HG02870 (cell line): ENCODE measurements around the gene ADAMTS1.

Source experiments
- ATAC-seq: cut with Tn5 transposase; IDR thresholded peaks from one replicate; pipeline ENCODE4 v1.9.1; 2021; ENCODE audit warnings: mild to moderate bottlenecking, moderate library complexity; ENCODE audit not compliant: unreplicated experiment

ADAMTS1 gene

DNA sequence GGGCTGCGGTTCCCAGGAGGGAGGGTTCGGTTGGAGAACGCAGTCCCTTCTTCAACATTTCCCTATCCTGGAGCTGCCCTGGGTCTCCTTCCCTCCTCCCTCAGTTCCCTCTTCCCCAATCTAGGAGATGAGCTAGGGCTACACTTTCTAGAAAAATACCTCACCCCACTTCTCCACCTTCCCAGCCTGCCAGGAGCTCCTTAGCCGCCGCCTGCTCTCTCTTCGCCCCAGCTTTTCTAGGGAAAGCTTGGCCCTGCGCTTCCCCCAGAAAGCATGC, 488 bp upstream of the ADAMTS1 start:
- ATAC-seq = no peak

DNA sequence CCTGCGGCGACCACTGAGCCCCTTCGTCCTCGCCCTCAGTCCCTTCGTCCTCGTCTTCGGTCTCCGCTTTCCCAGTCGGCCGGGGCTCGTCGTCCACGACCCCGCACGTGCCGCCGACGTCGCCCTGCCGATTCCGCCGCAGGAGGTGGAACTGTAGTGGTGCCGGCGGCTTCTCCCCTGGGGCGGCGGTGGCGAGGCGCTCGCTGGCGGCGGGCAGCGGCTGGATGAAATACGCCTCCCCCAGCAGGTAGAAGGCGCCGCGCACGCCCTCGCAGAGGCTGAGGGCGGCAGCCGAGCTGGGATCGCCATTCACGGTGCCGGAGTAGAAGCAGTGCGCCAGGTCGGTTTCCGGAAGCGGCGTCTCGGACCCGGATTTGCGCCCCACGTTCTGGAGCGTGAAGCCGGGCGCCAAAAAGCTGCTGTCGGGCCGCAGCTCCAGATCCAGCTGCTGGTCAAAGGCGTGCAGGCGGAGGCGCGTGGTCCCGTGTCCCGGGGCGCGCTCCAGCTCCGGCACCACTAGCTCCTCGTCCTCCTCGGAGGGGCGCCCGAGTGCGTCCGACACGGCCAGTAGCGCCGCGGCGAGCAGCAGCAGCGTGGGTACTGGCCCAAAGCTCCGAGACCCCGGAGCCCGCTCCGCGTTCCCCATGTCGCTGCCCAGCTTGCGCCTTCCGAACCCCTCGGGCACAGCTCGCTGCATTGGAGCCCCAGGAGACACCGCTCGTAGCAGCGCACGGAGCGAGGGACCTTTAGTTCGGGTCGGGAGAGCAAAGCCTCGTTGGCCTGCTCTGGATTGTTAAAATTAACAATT, 747 bp downstream of the ADAMTS1 start:
- ATAC-seq = no peak

DNA sequence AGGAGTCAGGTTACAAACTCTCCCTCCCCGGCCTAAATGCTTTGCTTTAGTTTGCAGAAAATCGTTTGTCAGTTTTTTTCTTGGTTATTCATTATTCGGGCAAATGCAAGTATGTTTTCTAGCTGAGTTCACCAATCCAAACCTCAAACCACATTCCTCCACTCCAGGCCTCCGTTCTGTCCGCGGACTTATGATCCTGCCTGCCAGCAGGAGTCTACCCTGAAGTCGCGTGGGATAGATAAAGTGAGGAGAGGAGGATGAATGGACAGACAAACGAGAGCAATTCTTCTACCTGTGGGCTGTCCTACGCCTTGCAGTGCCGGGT, 1.3 kb downstream of the ADAMTS1 start:
- ATAC-seq = no peak

DNA sequence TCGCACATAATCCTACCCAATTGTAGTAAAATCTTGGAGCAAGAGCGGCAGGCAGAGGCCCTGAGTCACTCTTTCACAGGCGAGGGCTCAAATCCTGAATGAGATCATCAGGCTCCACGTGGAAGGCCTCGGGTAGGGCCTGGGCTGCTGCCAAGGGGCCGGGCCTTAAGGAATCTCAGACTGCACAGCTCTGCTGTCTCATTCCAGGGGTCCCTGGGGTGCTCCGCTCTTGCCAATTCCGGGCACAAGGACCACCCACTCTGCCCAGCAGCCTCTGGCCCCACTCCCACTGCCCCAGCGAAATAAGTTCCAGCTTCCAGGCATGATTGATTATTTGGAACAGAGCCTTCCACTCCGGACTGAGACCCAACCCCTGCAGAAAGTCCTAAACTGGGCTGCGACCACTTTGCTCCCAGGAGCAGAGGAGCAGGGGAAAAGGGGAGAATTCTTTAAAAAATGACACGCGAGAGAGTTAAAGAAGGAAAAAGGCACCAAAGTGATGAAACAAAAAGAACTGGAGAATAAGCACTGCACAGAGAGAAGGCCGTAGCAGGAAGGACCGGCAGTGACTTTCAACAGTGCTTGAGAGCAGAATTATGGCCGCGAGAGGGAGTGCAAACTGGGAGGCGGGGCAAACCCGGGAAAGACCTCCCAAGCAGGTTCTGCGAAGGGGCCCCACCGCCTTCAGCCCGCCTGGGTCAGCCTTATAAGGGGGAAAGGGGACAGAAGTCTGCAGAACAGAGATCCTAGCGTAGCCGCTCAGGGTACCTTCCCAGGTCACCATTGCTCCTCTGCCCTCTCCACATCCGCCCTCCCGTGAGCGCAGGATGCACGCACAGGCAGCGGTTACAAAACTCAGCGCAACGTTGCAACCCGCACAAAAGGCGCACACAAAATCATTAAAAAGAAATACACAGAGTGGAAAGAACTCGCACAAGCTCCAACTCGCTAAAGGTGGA, 2.0 kb downstream of the ADAMTS1 start:
- no peak for ATAC-seq

DNA sequence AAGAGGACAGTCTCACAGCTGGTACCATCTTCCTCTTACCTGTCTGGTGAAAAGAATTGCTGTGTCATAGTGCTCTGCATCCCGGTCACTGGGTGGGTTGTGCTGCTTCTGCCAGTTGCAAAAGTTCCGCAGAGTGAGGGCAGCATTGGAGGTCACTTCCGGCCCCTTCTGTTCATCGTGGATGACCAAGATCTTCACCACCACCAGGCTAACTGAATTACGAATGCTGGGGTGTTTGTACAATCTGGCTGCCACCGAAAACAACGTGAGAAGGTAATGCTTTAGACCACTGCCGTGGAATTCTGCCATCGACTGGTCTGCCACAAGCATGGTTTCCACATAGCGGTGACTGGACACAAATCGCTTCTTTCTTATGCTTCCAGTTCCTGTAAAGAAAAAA, 2.9 kb downstream of the ADAMTS1 start:
- no peak for ATAC-seq

DNA sequence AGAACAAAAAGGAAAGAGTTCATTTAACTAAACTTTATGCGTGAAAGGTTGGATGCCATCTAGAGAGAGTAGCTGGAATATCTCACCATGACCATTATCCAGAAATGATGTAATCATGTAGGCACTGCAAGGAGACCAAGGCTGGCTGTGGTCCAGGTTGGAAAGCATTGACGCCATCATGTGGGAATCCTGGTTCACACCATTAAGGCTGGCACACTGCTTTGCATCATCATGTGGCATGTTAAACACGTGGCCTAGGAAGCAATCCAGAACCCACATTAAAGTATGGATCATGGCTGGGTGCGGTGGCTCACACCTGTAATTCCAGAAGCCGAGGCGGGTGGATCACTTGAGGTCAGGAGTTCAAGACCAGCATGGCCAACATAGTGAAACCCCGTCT, 4.3 kb downstream of the ADAMTS1 start:
- no peak for ATAC-seq

DNA sequence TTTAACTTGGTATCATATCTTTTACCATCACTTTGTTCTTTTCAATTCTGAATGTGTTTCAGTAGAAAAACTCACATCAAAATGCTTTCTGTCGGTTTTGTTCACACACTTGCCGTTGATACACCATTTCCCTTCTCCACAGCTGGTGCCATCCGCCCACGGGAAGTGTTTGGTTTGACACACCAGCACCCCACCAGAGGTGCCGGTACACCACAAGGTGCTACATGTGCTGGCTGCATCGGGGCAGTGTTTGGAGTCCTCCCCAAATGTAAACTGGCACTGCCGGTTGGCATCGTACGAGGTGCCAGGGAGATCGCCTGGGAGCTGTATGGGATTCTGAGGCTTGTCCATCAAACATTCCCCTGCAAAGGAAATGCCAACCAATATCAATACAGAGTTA, 5.0 kb downstream of the ADAMTS1 start:
- ATAC-seq = no peak

DNA sequence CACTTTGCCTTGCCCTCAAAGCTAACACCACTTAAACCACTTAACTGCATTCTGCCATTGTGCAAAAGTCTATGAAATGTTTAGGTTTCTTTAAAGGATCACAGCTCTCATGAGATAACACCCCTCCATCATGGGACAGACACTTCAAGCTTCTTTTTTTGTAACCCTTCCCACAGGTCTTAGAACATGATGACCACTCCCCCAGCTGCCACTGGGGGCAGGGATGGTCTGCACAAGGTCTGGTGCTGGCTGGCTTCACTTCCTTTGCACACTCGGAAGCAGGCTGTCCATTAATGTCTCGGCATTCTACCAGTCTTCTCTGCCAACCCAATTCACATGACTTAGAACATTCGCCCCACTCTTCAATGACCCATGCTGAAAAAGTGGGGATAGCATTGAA, 7.7 kb downstream of the ADAMTS1 start:
- no peak for ATAC-seq

DNA sequence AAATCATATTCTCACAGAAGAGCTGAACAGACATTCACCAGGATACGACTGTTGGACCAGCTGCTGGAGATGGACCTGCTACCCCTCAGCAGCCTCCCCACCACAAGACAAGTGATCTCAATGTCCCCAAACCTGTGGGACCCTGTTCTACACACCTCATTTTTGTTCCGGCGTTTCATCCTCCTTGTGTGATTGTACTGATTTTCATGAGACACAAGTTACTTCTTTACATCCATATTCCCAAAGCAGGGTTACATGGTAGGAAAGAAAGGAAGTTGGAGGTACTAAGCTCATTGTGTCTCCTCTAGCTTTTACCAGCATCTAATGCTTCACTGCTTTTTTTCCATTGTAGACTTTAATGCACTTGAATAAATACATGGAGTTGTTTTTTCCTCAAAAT, 8.7 kb downstream of the ADAMTS1 start:
- ATAC-seq = no peak

DNA sequence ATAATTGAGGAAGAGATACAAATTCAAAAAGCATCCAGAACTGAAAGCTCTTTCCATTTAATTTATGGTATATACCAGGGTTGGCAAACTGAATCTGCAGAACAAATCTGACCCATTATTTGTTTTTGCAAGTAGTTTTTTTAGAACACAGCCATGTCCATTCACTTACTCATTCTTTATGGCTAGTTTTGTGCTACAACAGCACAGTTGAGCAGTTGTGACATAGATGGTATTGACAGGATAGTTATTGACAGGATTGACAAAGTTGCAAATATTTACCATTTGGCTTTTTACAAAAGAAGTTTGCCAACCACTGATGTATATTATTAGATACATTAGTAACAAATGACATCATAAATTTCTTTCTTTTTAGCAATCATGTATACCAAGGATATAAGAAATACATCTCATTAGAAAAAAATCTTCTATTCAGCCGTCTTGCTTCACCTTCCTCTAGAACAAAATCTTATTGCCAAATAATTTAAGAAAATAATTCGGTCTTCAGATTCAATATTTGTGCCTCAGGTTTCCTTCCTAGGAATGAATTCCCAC, 9.4 kb downstream of the ADAMTS1 start:
- ATAC-seq = no peak

DNA sequence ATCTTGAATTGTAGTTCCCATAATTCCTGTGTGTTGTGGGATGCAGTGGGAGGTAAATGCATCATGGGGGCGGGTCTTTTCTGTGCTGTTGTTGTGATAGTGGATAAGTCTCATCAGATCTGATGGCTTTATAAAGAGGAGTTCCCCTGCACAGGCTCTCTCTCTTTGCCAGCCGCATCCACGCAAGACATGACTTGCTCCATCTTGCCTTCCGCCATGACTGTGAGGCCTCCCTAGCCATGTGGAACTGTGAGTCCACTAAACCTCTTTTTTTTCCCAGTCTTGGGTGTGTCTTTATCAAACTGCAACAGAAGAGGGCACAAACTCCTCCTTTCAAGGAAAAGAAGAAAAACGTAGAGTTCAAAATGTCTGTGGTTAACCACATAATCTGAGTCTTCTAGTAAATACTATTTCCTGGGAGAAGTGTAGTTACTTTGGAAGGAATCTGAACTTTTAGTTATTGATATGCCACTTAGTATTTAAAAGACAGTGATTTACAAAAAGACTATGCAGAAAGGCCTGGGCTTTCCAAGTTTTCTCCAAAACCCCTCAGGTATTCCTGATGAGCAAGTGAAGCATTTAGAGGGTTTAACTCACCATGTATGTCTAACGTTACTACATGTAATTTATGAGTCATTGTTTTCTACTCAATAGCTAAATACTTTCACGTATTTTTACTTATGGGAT, 10.0 kb downstream of the ADAMTS1 start:
- no peak for ATAC-seq

DNA sequence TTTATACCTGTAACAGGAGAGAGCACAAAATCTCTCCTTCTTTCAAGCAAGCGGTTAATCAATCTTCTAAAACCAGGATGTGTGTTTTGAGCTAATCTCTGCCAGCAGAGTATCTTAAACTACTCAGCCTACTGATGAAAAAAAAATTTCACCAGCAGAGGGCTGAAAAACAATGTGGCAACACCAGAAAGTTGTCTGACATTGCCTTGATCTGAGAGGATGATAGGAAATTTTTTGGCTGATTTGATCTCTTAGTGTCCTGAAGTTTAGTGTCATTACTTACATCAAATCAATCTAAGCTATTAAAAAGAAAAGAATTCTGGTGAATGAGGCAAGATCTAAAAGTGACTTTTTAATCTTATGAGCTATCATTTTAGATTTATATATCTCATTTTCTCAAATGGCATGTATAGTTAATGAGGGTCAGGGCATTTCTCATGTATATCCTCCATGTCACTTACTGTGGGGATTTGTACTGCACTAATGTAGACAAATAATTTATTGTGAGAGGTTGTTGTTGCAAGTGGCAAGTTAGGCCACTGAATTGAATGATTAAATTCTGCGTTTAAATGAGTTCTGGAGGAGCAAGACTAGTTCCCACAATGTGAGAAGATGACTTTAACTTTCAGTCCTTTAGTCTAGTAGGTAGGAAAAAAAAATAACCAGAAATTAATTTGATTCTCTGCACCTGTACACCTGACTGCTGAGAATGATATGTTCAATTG, 10.9 kb downstream of the ADAMTS1 start:
- ATAC-seq = no peak

DNA sequence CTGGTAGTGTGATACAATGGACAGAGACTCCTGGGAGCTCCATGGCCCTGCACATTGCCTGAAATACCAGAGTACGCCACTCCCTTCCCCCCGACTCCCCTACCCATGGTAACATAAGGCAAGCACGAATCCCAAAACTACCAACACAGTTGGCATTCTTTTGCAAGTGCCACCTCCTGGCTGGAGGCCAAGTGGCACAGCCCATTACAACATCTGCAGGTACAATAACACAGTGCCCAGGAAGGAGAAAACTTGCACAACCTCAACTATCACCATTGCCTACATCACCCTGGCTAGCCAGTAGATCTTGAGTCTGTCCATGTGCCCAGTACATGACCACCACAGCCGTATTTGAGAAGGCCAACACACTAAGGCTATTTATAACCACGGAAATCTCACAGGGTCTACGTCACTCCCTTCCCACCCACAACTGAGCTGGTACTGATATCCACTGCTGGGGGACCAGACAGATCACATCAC, 11.7 kb downstream of the ADAMTS1 start:
- no peak for ATAC-seq

DNA sequence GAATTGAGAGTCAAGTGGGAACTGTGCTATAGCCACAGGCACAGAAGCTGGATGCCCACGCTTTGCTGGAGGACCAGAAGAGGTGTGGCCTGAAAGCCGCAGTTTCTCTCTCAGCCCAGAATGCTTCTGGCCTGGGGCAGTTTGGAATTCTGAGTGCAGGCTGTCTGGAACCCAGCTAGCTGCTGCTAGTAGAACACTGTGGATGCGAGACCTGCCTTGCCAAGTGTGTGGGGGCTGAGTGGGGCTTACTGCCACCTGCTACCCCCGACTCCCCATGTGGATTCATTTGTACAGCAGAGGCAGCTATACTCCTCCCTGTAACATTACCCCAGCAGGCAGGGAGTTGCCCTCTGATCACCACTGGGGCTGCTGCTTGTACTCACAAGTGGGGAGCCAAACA, 12.2 kb downstream of the ADAMTS1 start:
- ATAC-seq = no peak

DNA sequence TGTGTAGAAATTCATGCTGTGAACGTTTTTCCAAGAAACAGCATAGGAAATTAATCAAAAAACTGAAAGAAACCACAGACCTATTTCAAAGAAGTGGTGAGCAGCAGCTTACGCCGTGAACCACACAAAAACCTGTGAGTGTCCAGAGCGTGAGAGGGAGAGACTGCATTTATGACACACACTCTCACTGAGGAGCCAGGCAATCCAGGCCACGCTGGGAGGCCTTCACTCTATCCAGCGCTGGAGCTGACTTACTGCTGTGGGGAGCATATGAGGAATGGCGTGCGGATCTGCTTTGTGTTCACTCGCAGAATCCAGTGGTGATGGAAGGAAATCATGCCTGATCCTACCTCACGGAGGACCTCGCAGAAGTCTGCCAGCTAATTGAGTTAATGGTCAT, 12.7 kb downstream of the ADAMTS1 start:
- no peak for ATAC-seq

DNA sequence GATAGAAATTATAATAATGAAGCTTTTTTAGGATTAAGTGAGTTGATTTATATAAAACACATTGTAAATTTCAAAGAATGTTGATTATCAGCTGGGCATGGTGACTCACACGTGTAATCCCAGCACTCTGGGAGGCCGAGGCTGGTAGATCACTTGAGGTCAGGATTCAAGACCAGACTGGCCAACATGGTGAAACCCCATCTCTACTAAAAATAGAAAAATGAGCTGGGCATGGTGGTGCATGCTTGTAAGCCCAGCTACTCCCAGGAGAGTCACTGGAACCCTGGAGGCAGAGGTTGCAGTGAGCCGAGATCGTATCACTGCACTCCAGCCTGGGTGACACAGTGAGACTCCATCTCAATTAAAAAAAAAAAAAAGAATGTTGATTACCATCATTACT, 18.4 kb downstream of the ADAMTS1 start:
- ATAC-seq = no peak

DNA sequence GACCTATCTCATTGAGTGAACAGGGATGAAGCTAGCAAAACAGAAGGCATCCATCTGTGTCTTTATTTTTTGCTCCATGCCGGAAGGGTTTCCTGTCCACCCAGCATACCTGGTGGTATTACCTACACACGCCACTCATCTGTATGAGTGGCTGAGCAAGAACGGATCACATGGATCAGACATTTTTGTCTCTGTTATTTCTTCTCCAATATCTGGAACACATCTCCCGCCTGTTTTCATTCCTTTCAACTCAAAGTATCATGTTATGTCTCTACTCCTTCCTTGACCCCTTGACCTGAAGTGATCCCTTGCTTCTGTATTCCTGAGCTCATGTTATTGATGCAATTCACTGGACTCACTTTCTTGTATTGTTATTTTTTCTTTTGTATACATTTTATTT, 24.7 kb downstream of the ADAMTS1 start:
- no peak for ATAC-seq

DNA sequence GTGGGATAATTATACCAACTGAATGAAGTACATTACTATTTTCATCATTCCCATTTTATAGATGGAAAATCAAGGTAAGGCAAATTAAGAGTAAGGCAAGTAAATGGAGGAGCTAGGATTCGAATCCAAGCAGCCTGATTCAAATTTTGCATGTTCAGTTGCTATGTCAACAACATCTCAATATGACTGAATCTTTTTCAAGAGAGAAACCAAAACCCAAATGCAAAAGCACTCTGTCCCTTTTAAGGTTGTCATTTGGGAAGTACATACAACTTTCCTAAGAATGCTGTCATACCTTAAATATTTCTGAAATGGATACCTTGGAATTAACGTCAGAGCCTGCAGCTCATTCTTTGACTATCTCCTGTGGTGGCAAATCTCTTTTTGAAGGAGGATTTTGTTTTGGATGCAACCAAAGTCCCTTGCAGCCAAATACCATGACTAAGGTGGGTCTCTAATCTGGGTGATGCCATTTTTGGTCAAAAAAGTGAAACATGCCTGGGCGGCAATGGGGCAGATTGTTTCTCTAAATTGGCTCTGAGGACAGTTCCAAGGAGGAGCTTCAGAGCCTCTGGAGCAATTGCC, 25.4 kb downstream of the ADAMTS1 start:
- ATAC-seq = no peak

DNA sequence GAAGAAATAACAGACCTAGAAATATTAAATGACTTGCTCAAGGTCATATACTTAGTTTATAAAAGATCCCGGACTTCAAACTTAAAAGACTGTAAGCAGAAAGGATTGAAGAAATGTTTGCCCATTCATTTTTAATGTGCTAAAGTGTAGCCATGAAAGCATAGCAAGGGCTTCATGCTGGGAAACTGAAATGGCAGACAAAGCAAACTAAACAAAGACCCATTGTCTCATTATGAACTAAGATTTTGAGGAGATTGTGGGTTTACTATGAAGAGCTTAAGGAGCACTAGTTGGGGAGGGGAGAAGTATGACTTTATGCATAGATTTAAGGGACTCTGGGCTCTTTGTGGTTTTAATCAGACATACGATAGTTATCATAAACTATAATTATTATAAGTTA, 26.3 kb downstream of the ADAMTS1 start:
- ATAC-seq = no peak

DNA sequence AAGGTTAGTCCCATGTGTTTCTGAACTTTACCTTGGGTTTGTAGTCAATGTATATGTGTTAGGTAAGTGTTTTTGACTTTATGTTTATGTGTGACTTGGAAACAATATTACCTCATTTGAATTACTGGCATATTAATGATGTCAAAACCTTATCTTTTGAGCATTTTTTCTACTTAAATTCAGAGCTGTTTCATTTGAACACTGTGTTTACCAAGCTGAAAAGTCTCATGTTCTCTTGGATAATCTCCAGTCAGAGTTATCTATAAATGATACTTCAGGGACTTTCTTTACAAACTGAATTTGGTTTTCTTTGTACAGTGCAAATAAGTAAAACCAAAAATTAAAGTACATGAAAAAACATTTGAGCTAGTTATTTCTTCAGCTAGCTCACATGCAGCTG, 30.0 kb downstream of the ADAMTS1 start:
- ATAC-seq = no peak
